Left lung (tissue), 10 donors: ENCODE measurements around the gene CD63. TPM values are rescaled to one million over a fixed set of nuclear protein-coding genes. Genes with fewer than 3 reads are reported as not detected.

ENCODE experiments used
- ATAC-seq: fragments of 200-7000 bp; cut with Tn5 transposase; one replicate; pipeline ENCODE4 v1.9.1; 2020; ENCODE audit warnings: moderate library complexity
- DNase-seq, 4 donors: peaks; one replicate each; pipeline ENCODE4 v3.0.0-alpha.2; 2013 to 2020
- H3K27ac ChIP-seq, 2 donors: fragments of 200-600 bp; sonication (generic) in 1 of 2; one replicate each; pipeline versions ENCODE4 v1.5.0 to v1.8.0; 2020 to 2021
- H3K27me3 ChIP-seq, 2 donors: fragments of 200-600 bp; sonication (generic) in 1 of 2; one replicate each; pipeline versions ENCODE4 v1.5.0 to v1.8.0; 2020 to 2021
- H3K36me3 ChIP-seq, 2 donors: fragments of 200-600 bp; sonication (generic) in 1 of 2; one replicate each; pipeline versions ENCODE4 v1.5.0 to v1.8.0; 2020 to 2021
- H3K4me1 ChIP-seq, 2 donors: fragments of 200-600 bp; one replicate each; pipeline ENCODE4 v1.8.0; 2021
- H3K4me3 ChIP-seq, 2 donors: fragments of 200-600 bp; sonication (generic) in 1 of 2; one replicate each; pipeline versions ENCODE4 v1.5.0 to v1.8.0; 2020 to 2021; ENCODE audit warnings: mild to moderate bottlenecking in 1 of 2
- H3K9me3 ChIP-seq, 2 donors: fragments of 200-600 bp; sonication (generic) in 1 of 2; one replicate each; pipeline versions ENCODE4 v1.5.0 to v1.8.0; 2020 to 2021
- intact Hi-C, 2 donors: fragments of 100-400 bp; cut with DNase I; formaldehyde crosslinking; loops; one replicate each; pipeline versions ENCODE4 v1.11.2 to v1.14.2; 2022
- polyA plus RNA-seq, 6 donors: library from polyadenylated mRNA; unstranded; fragments of 120-200 nt; gene quantifications; one replicate each; pipeline ENCODE4 v1.2.1, GENCODE V29; 2013; ENCODE audit not compliant: insufficient read length in 6 of 6
- total RNA-seq, 2 donors: library from RNA; stranded (reverse); fragmentation: NEBNext Ultra II Directional; extraction: Animal tissue kit (Norgen Biotek cat#: 25700); gene quantifications; one replicate each; pipeline ENCODE4 v1.2.1, GENCODE V29; 2021
- TF ChIP-seq, protein P1 (sequence below), 2 donors: fragments of 200-600 bp; sonication (generic) in 1 of 2; IDR thresholded peaks; one replicate each; pipeline versions ENCODE4 v1.5.0 to v1.8.0; 2021; ENCODE audit warnings: antibody characterized with exemption in 2 of 2
- donor health status: DM: no; HTN: yes; CAD: no.
- donor health status: DM: no; HTN: no; CAD: no.

Gene CD63
- total and polyA plus RNA-seq, 8 donors, result 585 to 1,766 (median 677) TPM

- Histone ChIP-seq H3K9me3 (no peaks in the 10 kb centered on the region), H3K27ac (no peak overlapping the region), H3K27me3 (no peaks in the 10 kb centered on the region), H3K4me1 (peaks cover 8 to 36% of the 10 kb centered on the region in 2 donors), H3K4me3 (no peak overlapping the region), H3K36me3 (peaks cover 0 to under 1% of the 10 kb centered on the region in 2 donors)
- TF ChIP-seq, protein P1, sequence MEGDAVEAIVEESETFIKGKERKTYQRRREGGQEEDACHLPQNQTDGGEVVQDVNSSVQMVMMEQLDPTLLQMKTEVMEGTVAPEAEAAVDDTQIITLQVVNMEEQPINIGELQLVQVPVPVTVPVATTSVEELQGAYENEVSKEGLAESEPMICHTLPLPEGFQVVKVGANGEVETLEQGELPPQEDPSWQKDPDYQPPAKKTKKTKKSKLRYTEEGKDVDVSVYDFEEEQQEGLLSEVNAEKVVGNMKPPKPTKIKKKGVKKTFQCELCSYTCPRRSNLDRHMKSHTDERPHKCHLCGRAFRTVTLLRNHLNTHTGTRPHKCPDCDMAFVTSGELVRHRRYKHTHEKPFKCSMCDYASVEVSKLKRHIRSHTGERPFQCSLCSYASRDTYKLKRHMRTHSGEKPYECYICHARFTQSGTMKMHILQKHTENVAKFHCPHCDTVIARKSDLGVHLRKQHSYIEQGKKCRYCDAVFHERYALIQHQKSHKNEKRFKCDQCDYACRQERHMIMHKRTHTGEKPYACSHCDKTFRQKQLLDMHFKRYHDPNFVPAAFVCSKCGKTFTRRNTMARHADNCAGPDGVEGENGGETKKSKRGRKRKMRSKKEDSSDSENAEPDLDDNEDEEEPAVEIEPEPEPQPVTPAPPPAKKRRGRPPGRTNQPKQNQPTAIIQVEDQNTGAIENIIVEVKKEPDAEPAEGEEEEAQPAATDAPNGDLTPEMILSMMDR (IDR thresholded peaks at IDR 0.05), result no peak
- DNase-seq (no peak), ATAC-seq (no peak)
- intact Hi-C loops, result no loop called here
Measured at GRCh38 chr12:55732288-55732687, 3.5 kb upstream of the CD63 start.

DNA sequence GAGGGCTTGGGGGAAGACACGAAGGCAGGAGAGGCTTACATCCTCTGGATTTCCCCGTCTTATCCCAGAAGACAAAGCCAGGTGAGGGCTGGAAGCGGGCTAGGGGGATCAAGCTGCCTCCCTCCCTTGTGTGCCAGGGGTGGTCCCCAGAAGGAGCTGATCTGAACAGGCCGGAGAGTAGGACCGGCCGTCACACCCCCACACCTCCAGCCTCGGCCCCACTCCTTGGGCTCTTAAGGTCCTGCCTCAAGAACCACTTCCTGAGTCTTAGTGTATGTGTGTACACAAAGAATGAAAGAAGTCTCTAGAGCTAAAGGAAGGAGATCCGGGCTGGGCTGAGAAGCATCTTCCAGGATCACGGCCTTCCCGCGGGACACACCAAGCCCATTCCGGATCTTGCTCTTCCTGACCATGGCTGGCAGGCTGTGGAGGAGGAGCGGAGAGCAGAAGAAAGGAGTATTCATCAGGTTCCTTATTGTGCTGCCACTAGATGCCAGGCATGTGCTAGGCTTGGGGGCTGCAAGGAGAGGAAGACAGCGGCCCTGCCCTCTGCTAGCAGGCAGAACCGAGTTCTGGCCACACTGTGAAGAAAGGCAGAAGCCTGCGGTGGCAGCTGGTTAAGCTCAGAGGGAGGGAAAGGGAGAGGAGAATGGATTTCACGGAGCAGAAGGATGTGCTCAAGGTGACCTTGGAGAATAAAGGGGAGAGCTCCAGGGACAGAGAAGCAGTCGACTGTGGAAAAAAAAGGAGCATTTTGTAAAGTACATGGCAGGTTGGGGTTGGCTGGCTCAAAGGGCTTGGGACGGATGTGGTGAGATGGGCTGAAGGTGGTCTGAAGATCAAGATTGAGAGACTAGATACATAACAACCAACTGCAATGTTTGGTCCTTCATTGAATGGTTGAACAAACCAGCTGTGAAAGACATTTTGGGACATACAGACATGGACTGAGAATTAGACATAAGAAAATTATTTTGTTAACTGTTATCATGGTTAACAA, 1.3 kb upstream of the CD63 start:
- TF ChIP-seq, protein P1 (IDR thresholded peaks at IDR 0.05), result no peak
- intact Hi-C loops, result no loop called here

GRCh38 chr12:55728186-55728938, 447 bp downstream of the CD63 start:
- intact Hi-C loops, result no loop called here
- Histone ChIP-seq H3K9me3 (no peaks in the 10 kb centered on the region), H3K4me3 (peak overlapping the region; percentile 78 to 93), H3K36me3 (peaks cover 0 to 39% of the 10 kb centered on the region in 2 donors), H3K27me3 (no peaks in the 10 kb centered on the region), H3K27ac (peak overlapping the region; percentile 97 to 100), H3K4me1 (peaks cover 15 to 70% of the 10 kb centered on the region in 2 donors)
- peak in 3 of 4 donors; percentile 87 to 94 (median 90) for DNase-seq
- TF ChIP-seq, protein P1 (IDR thresholded peaks at IDR 0.05), result no peak
- ATAC-seq, result peak; percentile 59

More for the DNA sequence above, 1.3 kb upstream of the CD63 start:
- ATAC-seq, result peak; percentile 52
- Histone ChIP-seq H3K27me3 (no peaks in the 10 kb centered on the region), H3K4me3 (peak overlapping the region; percentile 78 to 93), H3K4me1 (peaks cover 15 to 54% of the 10 kb centered on the region in 2 donors), H3K27ac (peak overlapping the region; percentile 97 to 100), H3K9me3 (no peaks in the 10 kb centered on the region), H3K36me3 (peaks cover 0 to 22% of the 10 kb centered on the region in 2 donors)
- DNase-seq, result peak in 2 of 4 donors; percentile 64 to 66

GRCh38 chr12:55727643-55728185, 1.1 kb downstream of the CD63 start:
- H3K4me1 ChIP-seq, result peaks cover 15 to 70% of the 10 kb centered on the region in 2 donors
- H3K27me3 ChIP-seq, result no peaks in the 10 kb centered on the region
- H3K36me3 ChIP-seq, result peaks cover 0 to 46% of the 10 kb centered on the region in 2 donors
- peak in 2 of 4 donors; percentile 58 to 82 for DNase-seq
- peak; percentile 17 for ATAC-seq
- H3K9me3 ChIP-seq, result no peaks in the 10 kb centered on the region
- TF ChIP-seq, protein P1 (IDR thresholded peaks at IDR 0.05), result no peak
- intact Hi-C loops, result no loop called here
- H3K4me3 ChIP-seq, result peak overlapping the region; percentile 78 to 93
- peak overlapping the region; percentile 97 to 100 for H3K27ac ChIP-seq
